ENCODE measurements around the gene PIGK.

PIGK gene

DNA sequence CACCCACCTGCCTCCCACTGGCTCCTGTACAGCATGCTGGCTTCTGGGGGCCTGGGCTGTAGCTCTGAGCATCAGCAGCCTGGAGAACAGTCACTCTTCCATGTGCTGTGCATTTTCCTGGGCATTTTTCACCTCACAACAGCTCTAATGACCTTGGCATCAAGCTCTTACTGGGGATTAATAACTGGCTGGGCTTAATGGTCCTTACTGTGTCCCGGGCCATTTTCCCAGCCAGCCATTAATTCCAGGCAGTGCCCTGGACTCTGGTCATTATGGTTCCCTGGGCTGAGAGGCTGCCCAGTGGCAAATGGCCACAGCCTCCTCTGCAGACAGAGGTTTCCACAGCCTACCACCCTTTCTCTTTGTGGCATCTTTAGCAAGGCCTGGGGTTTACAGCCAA, 180.1 kb downstream of the PIGK start:
- no peak for DNase-seq (ENCODE audit: low read depth in 3 of 3)
